HepG2 (cell line): ENCODE results near the gene SPAG8. TPM values are rescaled to one million over a fixed set of nuclear protein-coding genes. Genes with fewer than 3 reads are reported as not detected.

ENCODE experiments used
- AGO1 ChIP-seq: fragments of 200-400 bp; formaldehyde crosslinking; IDR thresholded peaks from 2 replicates; pipeline ENCODE4 v1.6.1; 2017; ENCODE audit warnings: mild to moderate bottlenecking, low read depth, low read length, moderate library complexity; ENCODE audit not compliant: poor library complexity, severe bottlenecking
- ASH2L ChIP-seq: fragments of 300-600, 200-600 bp; sonication (generic); IDR thresholded peaks from 2 replicates; pipeline ENCODE4 v1.7.0; 2017; ENCODE audit warnings: low read depth, mild to moderate bottlenecking, moderate library complexity, mixed read lengths, low read length; ENCODE audit not compliant: insufficient read length
- CEBPB ChIP-seq: IDR thresholded peaks from 2 replicates; pipeline ENCODE4 v1.6.1; 2011; ENCODE audit warnings: low read depth, low read length, improper control_type of control experiment, borderline replicate concordance
- GABPB1 ChIP-seq: IDR thresholded peaks from 2 replicates; pipeline ENCODE4 v1.6.1; 2016; ENCODE audit warnings: mild to moderate bottlenecking, missing genetic modification reagents, moderate library complexity, missing compliant biosample characterization
- HOXA3 ChIP-seq: sonication (generic); formaldehyde crosslinking; IDR thresholded peaks from 2 replicates; pipeline ENCODE4 v1.5.0; 2020; ENCODE audit warnings: missing genetic modification reagents
- KDM2A ChIP-seq: sonication (generic); formaldehyde crosslinking; IDR thresholded peaks from 2 replicates; pipeline ENCODE4 v1.4.0; 2020; ENCODE audit warnings: low read depth, missing genetic modification reagents, borderline replicate concordance
- KLF12 ChIP-seq: sonication (generic); formaldehyde crosslinking; IDR thresholded peaks from 2 replicates; pipeline ENCODE4 v1.4.0; 2020; ENCODE audit warnings: missing genetic modification reagents, borderline replicate concordance
- NAIF1 ChIP-seq: sonication (generic); formaldehyde crosslinking; IDR thresholded peaks from 2 replicates; pipeline ENCODE4 v1.5.0; 2020; ENCODE audit warnings: mild to moderate bottlenecking, missing genetic modification reagents, borderline replicate concordance
- NR1H2 ChIP-seq: sonication (generic); formaldehyde crosslinking; IDR thresholded peaks from 2 replicates; pipeline ENCODE4 v1.8.1; 2022; ENCODE audit warnings: low read depth, missing genetic modification reagents, borderline replicate concordance
- SMARCC2 ChIP-seq: fragments of 450-650 bp; IDR thresholded peaks from 2 replicates; pipeline ENCODE4 v1.6.1; 2017; ENCODE audit warnings: antibody characterized with exemption, mild to moderate bottlenecking
- SP2 ChIP-seq: sonication (generic); formaldehyde crosslinking; IDR thresholded peaks from 2 replicates; pipeline ENCODE4 v1.5.1; 2020; ENCODE audit warnings: mild to moderate bottlenecking, missing genetic modification reagents
- SRY ChIP-seq: sonication (generic); formaldehyde crosslinking; IDR thresholded peaks from 2 replicates; pipeline ENCODE4 v1.8.0; 2022; ENCODE audit warnings: mild to moderate bottlenecking, missing genetic modification reagents
- TOPORS ChIP-seq: sonication (generic); formaldehyde crosslinking; IDR thresholded peaks from 2 replicates; pipeline ENCODE4 v1.8.0; 2023; ENCODE audit warnings: mild to moderate bottlenecking, missing genetic modification reagents
- U2AF2 ChIP-seq: fragments of 200-400 bp; formaldehyde crosslinking; IDR thresholded peaks from 2 replicates; pipeline ENCODE4 v1.6.1; 2017; ENCODE audit warnings: low read depth, mild to moderate bottlenecking, low read length
- YEATS4 ChIP-seq: sonication (generic); formaldehyde crosslinking; IDR thresholded peaks from 2 replicates; pipeline ENCODE4 v1.4.0; 2020; ENCODE audit warnings: missing genetic modification reagents, borderline replicate concordance
- ZIK1 ChIP-seq: sonication (generic); formaldehyde crosslinking; IDR thresholded peaks from 2 replicates; pipeline ENCODE4 v1.5.0; 2020; ENCODE audit warnings: mild to moderate bottlenecking, low read depth, missing genetic modification reagents, borderline replicate concordance
- ZMAT3 ChIP-seq: sonication (generic); formaldehyde crosslinking; conservative IDR thresholded peaks from 2 replicates; pipeline ENCODE4 v1.7.0; 2021; ENCODE audit warnings: missing genetic modification reagents
- ZNF180 ChIP-seq: sonication (generic); formaldehyde crosslinking; IDR thresholded peaks from 2 replicates; pipeline ENCODE4 v1.4.0; 2020; ENCODE audit warnings: low read depth, missing genetic modification reagents, borderline replicate concordance
- ZNF367 ChIP-seq: sonication (generic); formaldehyde crosslinking; IDR thresholded peaks from 2 replicates; pipeline ENCODE4 v1.4.0; 2020; ENCODE audit warnings: missing genetic modification reagents, borderline replicate concordance
- ZNF460 ChIP-seq: sonication (generic); formaldehyde crosslinking; IDR thresholded peaks from 2 replicates; pipeline ENCODE4 v1.5.1; 2020; ENCODE audit warnings: missing genetic modification reagents, mild to moderate bottlenecking, borderline replicate concordance
- ZNF746 ChIP-seq: sonication (generic); formaldehyde crosslinking; IDR thresholded peaks from 2 replicates; pipeline ENCODE4 v1.8.0; 2022; ENCODE audit warnings: mild to moderate bottlenecking, missing genetic modification reagents
- ZNF891 ChIP-seq: sonication (generic); formaldehyde crosslinking; IDR thresholded peaks from 2 replicates; pipeline ENCODE4 v1.5.0; 2020; ENCODE audit warnings: mild to moderate bottlenecking, missing genetic modification reagents
- ZSCAN30 ChIP-seq: sonication (generic); formaldehyde crosslinking; IDR thresholded peaks from 2 replicates; pipeline ENCODE4 v1.5.0; 2020; ENCODE audit warnings: mild to moderate bottlenecking, missing genetic modification reagents
- polyA plus RNA-seq, 8 experiments: library from polyadenylated mRNA; depleted of rRNA in 3 of 8; stranded (reverse) in 7 of 8; unstranded in 1 of 8; fragments of >200 nt; fragmentation: Illumina TruSeq in 4 of 8; extraction: Trizol in 4 of 8; gene quantifications; 2 replicates each; pipeline versions ENCODE4 v1.2.1 to v1.2.3, GENCODE V29; 2011 to 2016; ENCODE audit warnings: low read depth in 4 of 8, missing spikeins in 1 of 8, mixed read lengths in 1 of 8; ENCODE audit not compliant: insufficient read depth in 1 of 8
- total RNA-seq, 5 experiments: library from RNA; depleted of rRNA; stranded (reverse); fragments of >200 nt; fragmentation: Illumina TruSeq; extraction: Trizol; gene quantifications; 2 replicates each; pipeline ENCODE4 v1.2.3, GENCODE V29; 2016; ENCODE audit warnings: low read depth in 1 of 5
- TF ChIP-seq, protein P1 (sequence below): sonication (generic); formaldehyde crosslinking; IDR thresholded peaks from 2 replicates; pipeline ENCODE4 v1.8.1; 2023; ENCODE audit warnings: mild to moderate bottlenecking, inconsistent platforms, moderate library complexity, missing genetic modification reagents, borderline replicate concordance
- TF ChIP-seq, protein P2 (sequence below): sonication (generic); formaldehyde crosslinking; IDR thresholded peaks from 2 replicates; pipeline ENCODE4 v1.4.0; 2020; ENCODE audit warnings: missing genetic modification reagents
- TF ChIP-seq, protein P3 (sequence below): IDR thresholded peaks from 2 replicates; pipeline ENCODE4 v1.6.1; 2016; ENCODE audit warnings: mild to moderate bottlenecking, missing biosample characterization, missing genetic modification reagents

SPAG8 gene
- total and polyA plus RNA-seq, 2 of the 13 experiments (the other 11 are each of a cell fraction or from before 2014, with no cell fraction given): 0.18 to 0.27 TPM

DNA sequence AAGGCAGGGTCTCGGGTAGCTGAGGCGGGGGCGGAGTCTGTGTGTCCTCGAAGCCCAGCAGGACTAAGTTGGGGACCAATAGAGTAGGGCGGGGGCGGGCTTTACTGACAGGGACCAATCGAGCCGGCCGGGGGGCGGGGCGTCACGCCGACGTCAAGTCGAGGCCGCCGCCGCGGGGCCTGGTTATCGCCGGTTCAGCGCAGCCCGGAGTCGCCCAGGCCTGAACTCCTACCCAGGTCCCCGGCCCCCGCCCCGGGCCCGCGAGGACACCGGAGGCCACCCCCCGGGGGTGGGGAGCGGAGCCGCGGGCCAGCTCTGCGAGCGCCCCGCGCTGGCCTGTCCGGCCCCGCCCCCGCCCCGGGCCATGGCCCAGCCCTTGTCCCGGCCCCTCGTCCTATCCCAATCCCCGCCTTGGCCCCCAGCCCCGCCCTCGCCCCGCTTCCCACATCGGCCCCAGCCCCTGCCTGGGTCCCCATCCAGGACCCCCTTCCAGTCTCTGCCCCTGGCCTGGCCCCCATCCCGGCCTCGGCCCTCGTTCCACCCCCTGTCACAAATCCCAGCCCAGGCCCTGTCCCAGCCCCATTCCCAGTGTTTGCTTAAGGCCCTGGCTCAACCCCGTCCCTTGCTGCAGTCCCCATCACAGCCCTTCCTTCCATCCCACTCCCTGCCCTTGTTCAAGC is 17.2 kb upstream of the SPAG8 start, which contains the start of gene TMEM8B (continued):
- no peak for TF ChIP-seq NR1H2 (CRISPR knock-in tag)
- TF ChIP-seq U2AF2: no peak
- TF ChIP-seq SRY (CRISPR knock-in tag): no peak
- peak; percentile 37; the same call in 1 of the 2 replicates for TF ChIP-seq HOXA3 (CRISPR knock-in tag)
- TF ChIP-seq SP2 (CRISPR knock-in tag): peak; percentile 86
- no peak for TF ChIP-seq CEBPB
- no peak for TF ChIP-seq ZNF460
- TF ChIP-seq TOPORS (CRISPR knock-in tag): 0 out of 2 replicates have a peak, but pooled peaks have one; percentile 4
- no peak for TF ChIP-seq ZIK1 (CRISPR knock-in tag)
- peak; percentile 30; the same call in 1 of the 2 replicates for TF ChIP-seq YEATS4 (CRISPR knock-in tag)
- TF ChIP-seq, protein P1, sequence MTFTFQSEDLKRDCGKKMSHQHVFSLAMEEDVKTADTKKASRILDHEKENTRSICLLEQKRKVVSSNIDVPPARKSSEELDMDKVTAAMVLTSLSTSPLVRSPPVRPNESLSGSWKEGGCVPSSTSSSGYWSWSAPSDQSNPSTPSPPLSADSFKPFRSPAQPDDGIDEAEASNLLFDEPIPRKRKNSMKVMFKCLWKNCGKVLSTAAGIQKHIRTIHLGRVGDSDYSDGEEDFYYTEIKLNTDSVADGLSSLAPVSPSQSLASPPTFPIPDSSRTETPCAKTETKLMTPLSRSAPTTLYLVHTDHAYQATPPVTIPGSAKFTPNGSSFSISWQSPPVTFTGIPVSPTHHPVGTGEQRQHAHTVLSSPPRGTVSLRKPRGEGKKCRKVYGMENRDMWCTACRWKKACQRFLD (CRISPR knock-in tag): no peak
- TF ChIP-seq GABPB1 (CRISPR knock-in tag): peak; percentile 49; the same call in 1 of the 2 replicates
- peak; percentile 61; the same call in 1 of the 2 replicates for TF ChIP-seq KDM2A (CRISPR knock-in tag)
- no peak for TF ChIP-seq ZSCAN30 (CRISPR knock-in tag)
- TF ChIP-seq ZMAT3 (CRISPR knock-in tag): peak; percentile 62; the same call in 1 of the 2 replicates
- TF ChIP-seq, protein P2, sequence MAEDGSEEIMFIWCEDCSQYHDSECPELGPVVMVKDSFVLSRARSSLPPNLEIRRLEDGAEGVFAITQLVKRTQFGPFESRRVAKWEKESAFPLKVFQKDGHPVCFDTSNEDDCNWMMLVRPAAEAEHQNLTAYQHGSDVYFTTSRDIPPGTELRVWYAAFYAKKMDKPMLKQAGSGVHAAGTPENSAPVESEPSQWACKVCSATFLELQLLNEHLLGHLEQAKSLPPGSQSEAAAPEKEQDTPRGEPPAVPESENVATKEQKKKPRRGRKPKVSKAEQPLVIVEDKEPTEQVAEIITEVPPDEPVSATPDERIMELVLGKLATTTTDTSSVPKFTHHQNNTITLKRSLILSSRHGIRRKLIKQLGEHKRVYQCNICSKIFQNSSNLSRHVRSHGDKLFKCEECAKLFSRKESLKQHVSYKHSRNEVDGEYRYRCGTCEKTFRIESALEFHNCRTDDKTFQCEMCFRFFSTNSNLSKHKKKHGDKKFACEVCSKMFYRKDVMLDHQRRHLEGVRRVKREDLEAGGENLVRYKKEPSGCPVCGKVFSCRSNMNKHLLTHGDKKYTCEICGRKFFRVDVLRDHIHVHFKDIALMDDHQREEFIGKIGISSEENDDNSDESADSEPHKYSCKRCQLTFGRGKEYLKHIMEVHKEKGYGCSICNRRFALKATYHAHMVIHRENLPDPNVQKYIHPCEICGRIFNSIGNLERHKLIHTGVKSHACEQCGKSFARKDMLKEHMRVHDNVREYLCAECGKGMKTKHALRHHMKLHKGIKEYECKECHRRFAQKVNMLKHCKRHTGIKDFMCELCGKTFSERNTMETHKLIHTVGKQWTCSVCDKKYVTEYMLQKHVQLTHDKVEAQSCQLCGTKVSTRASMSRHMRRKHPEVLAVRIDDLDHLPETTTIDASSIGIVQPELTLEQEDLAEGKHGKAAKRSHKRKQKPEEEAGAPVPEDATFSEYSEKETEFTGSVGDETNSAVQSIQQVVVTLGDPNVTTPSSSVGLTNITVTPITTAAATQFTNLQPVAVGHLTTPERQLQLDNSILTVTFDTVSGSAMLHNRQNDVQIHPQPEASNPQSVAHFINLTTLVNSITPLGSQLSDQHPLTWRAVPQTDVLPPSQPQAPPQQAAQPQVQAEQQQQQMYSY (CRISPR knock-in tag): no peak
- no peak for TF ChIP-seq AGO1
- TF ChIP-seq ASH2L: peak; percentile 49
- no peak for TF ChIP-seq NAIF1 (CRISPR knock-in tag)
- no peak for TF ChIP-seq KLF12 (CRISPR knock-in tag)
- TF ChIP-seq ZNF891: 0 out of 2 replicates have a peak, but pooled peaks have one; percentile 54
- TF ChIP-seq ZNF746 (CRISPR knock-in tag): 0 out of 2 replicates have a peak, but pooled peaks have one; percentile 57
- TF ChIP-seq SMARCC2: no peak
- no peak for TF ChIP-seq ZNF180 (CRISPR knock-in tag)
- TF ChIP-seq, protein P3, sequence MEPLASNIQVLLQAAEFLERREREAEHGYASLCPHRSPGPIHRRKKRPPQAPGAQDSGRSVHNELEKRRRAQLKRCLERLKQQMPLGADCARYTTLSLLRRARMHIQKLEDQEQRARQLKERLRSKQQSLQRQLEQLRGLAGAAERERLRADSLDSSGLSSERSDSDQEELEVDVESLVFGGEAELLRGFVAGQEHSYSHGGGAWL: no peak
- TF ChIP-seq ZNF367: no peak
